Measurements from ENCODE around the gene LIN7A.

LIN7A gene

DNA sequence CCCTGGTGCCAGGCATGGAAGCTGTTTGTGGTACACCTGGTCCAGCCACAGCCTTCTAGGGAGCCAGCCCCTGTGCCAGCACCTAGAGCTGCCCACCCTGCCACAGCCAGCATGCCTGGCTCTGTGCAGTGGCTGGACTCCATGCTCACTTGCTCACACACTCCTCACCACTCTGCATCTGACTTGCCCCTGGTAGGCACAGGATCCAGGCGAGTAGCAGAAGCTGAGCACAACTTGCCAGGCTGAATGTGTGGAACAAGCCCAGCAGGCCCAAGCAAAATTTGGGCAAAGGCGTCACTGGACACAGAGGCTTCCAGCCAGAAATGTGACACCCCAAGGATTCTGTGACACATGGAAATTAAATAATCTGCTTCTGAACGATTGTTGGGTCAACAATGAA, 114.3 kb downstream of the LIN7A start:
- no peak for TF ChIP-seq CTCF (IDR thresholded peaks at IDR 0.05; ENCODE audit: insufficient read depth, low read length, poor library complexity, severe bottlenecking)

DNA sequence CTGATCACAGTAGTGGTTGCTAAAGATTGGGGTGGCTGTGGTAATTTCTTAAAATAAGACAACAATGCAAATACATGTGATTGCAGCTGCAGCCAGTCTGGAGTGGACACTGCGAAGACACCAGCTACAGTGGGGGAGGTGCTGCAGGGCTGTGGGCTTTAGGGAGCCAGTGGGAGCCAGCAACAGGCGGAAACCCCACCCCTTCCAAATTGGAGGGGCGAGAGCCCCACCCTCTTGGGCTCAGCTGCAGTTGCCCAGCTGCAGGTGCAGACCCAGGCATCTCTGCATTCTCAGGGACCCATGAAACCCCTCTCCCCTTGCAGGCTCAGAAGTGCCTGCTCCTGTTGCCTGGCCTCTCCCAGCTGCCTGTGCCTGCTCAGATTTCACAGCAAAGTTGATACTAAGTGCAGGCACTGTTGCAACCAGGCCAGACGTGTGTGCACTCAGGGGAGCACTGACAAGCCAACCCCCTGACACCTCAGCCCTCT, 116.2 kb downstream of the LIN7A start:
- peak; percentile 25 for DNase-seq (ENCODE audit: extremely low read depth, insufficient read length)
- TF ChIP-seq CTCF (IDR thresholded peaks at IDR 0.05; ENCODE audit: insufficient read depth, low read length, poor library complexity, severe bottlenecking), result no peak
- H3K27me3 ChIP-seq (replicated peaks; ENCODE audit: control insufficient read depth, insufficient read depth, low read length), result no peaks in the 10 kb centered on the region
- no peak overlapping the region for H3K4me3 ChIP-seq (replicated peaks; ENCODE audit: low read depth, low read length)
- H3K36me3 ChIP-seq (ENCODE audit: control insufficient read depth, insufficient read depth, low read length), result 0 out of 2 replicates have a peak, but pooled peaks cover 2% of the 10 kb centered on the region

More for the DNA sequence above, 114.3 kb downstream of the LIN7A start:
- H3K27me3 ChIP-seq (replicated peaks; ENCODE audit: control insufficient read depth, insufficient read depth, low read length), result no peaks in the 10 kb centered on the region
- no peak overlapping the region for H3K4me3 ChIP-seq (replicated peaks; ENCODE audit: low read depth, low read length)
- DNase-seq (ENCODE audit: extremely low read depth, insufficient read length), result no peak
- H3K36me3 ChIP-seq (ENCODE audit: control insufficient read depth, insufficient read depth, low read length), result 0 out of 2 replicates have a peak, but pooled peaks cover 2% of the 10 kb centered on the region

DNA sequence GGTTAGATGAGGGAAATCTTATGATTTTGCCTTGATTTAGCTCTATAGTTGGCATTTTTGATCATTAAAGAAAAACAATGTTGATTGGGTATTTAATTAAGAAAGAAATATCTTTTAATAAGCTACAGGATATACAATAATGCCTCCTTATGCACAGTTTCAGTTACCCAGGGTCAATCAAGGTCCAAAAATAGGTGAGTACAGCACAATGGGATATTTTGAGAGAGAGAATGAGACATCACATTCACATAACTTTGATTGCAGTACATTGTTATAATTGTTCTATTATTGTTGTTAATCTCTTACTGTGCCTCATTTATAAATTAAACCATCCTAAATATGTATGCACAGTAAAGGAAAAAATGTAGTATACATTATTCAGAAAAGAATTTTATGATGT, 118.9 kb downstream of the LIN7A start:
- Histone ChIP-seq H3K27me3 (replicated peaks; ENCODE audit: control insufficient read depth, insufficient read depth, low read length) (no peaks in the 10 kb centered on the region), H3K4me3 (replicated peaks; ENCODE audit: low read depth, low read length) (no peak overlapping the region), H3K36me3 (ENCODE audit: control insufficient read depth, insufficient read depth, low read length) (0 out of 2 replicates have a peak, but pooled peaks cover 2% of the 10 kb centered on the region)
- TF ChIP-seq CTCF (IDR thresholded peaks at IDR 0.05; ENCODE audit: insufficient read depth, low read length, poor library complexity, severe bottlenecking), result no peak
- no peak for DNase-seq (ENCODE audit: extremely low read depth, insufficient read length)

- Histone ChIP-seq H3K27me3 (replicated peaks; ENCODE audit: control insufficient read depth, insufficient read depth, low read length) (no peaks in the 10 kb centered on the region), H3K4me3 (replicated peaks; ENCODE audit: low read depth, low read length) (no peak overlapping the region), H3K36me3 (ENCODE audit: control insufficient read depth, insufficient read depth, low read length) (no peaks in the 10 kb centered on the region)
- TF ChIP-seq CTCF (IDR thresholded peaks at IDR 0.05; ENCODE audit: insufficient read depth, low read length, poor library complexity, severe bottlenecking), result no peak
- no peak for DNase-seq (ENCODE audit: extremely low read depth, insufficient read length)
Measured at GRCh38 chr12:80815351-80815750, 122.4 kb downstream of the LIN7A start.

- no peak for DNase-seq (ENCODE audit: extremely low read depth, insufficient read length)
- TF ChIP-seq CTCF (IDR thresholded peaks at IDR 0.05; ENCODE audit: insufficient read depth, low read length, poor library complexity, severe bottlenecking), result no peak
- Histone ChIP-seq H3K4me3 (replicated peaks; ENCODE audit: low read depth, low read length) (no peak overlapping the region), H3K36me3 (ENCODE audit: control insufficient read depth, insufficient read depth, low read length) (no peaks in the 10 kb centered on the region), H3K27me3 (replicated peaks; ENCODE audit: control insufficient read depth, insufficient read depth, low read length) (no peaks in the 10 kb centered on the region)
Measured at GRCh38 chr12:80814453-80814852, 123.3 kb downstream of the LIN7A start.

DNA sequence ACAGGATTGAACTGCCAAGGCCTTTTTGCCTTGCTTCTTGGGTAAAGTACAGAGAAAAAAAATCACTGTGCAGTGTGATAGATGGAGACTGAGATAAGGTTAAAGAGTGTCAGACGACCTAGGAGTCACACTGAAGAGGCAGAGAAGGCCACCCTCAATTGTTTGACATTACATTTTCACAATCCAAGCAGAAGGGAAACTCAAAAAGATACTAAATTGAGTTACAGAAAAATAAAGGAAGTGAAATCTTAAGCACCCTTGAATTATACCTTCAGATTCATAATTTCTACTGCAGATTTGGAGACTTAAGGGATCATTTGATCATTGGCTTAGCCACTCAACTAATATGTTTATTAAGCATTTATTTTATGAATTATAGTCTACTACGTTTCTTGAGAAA, 123.9 kb downstream of the LIN7A start:
- TF ChIP-seq CTCF (IDR thresholded peaks at IDR 0.05; ENCODE audit: insufficient read depth, low read length, poor library complexity, severe bottlenecking), result no peak
- no peak for DNase-seq (ENCODE audit: extremely low read depth, insufficient read length)
- Histone ChIP-seq H3K36me3 (ENCODE audit: control insufficient read depth, insufficient read depth, low read length) (no peaks in the 10 kb centered on the region), H3K27me3 (replicated peaks; ENCODE audit: control insufficient read depth, insufficient read depth, low read length) (no peaks in the 10 kb centered on the region), H3K4me3 (replicated peaks; ENCODE audit: low read depth, low read length) (no peak overlapping the region)
